Cardiac muscle cell (in vitro differentiated cells and primary cell): ENCODE measurements around the gene PPIP5K1. TPM values are rescaled to one million over a fixed set of nuclear protein-coding genes. Genes with fewer than 3 reads are reported as not detected.
A peak's percentile ranks its signal among the peaks of the same experiment; 100 is the strongest.

Experiments used
- DNase-seq, 2 donors: peaks; one replicate each; pipeline versions ENCODE4 v3.0.0 to v3.0.0-alpha.2; 2010 to 2017; ENCODE audit warnings: low read depth in 1 of 2, low spot score in 1 of 2
- H3K27ac ChIP-seq: fragments of 200-600 bp; sonication (generic); 2 replicates; pipeline ENCODE4 v1.5.1; 2016
- H3K27me3 ChIP-seq: fragments of 200-600 bp; sonication (generic); 2 replicates; pipeline ENCODE4 v1.6.0; 2016; ENCODE audit warnings: control low read depth
- H3K36me3 ChIP-seq: fragments of 200-600 bp; sonication (generic); 2 replicates; pipeline ENCODE4 v1.5.1; 2016; ENCODE audit warnings: control low read depth
- H3K4me1 ChIP-seq: fragments of 200-600 bp; sonication (generic); 2 replicates; pipeline ENCODE4 v1.8.1; 2017; ENCODE audit warnings: low read depth, mild to moderate bottlenecking, mixed run types
- H3K4me3 ChIP-seq: fragments of 200-600 bp; sonication (generic); 2 replicates; pipeline ENCODE4 v1.5.1; 2016; ENCODE audit warnings: mild to moderate bottlenecking
- H3K9me3 ChIP-seq: fragments of 200-600 bp; sonication (generic); 2 replicates; pipeline ENCODE4 v1.5.1; 2017; ENCODE audit warnings: low read depth, mild to moderate bottlenecking, control low read depth
- polyA plus RNA-seq: library from polyadenylated mRNA; unstranded; fragments of >200 nt; fragmentation: Nextera tagmentation; extraction: Ambion mirVana; gene quantifications from 2 replicates; pipeline ENCODE4 v1.2.1, GENCODE V29; 2016
- total RNA-seq: library from RNA; depleted of rRNA; stranded (reverse); fragments of >200 nt; gene quantifications from 2 replicates; pipeline ENCODE4 v1.2.3, GENCODE V29; 2016
- TF ChIP-seq, protein P1 (sequence below): IDR thresholded peaks from 2 replicates; pipeline ENCODE4 v1.5.1; 2012; ENCODE audit warnings: low read depth, mild to moderate bottlenecking, low read length

Gene PPIP5K1
- total and polyA plus RNA-seq, 2 experiments from 2014 or later: 17.6 to 20.0 TPM

- peaks cover 7% of the 10 kb centered on the region for H3K4me1 ChIP-seq
- peaks cover 18% of the 10 kb centered on the region for H3K36me3 ChIP-seq
- DNase-seq: no peak
- H3K9me3 ChIP-seq: no peaks in the 10 kb centered on the region
- TF ChIP-seq, protein P1, sequence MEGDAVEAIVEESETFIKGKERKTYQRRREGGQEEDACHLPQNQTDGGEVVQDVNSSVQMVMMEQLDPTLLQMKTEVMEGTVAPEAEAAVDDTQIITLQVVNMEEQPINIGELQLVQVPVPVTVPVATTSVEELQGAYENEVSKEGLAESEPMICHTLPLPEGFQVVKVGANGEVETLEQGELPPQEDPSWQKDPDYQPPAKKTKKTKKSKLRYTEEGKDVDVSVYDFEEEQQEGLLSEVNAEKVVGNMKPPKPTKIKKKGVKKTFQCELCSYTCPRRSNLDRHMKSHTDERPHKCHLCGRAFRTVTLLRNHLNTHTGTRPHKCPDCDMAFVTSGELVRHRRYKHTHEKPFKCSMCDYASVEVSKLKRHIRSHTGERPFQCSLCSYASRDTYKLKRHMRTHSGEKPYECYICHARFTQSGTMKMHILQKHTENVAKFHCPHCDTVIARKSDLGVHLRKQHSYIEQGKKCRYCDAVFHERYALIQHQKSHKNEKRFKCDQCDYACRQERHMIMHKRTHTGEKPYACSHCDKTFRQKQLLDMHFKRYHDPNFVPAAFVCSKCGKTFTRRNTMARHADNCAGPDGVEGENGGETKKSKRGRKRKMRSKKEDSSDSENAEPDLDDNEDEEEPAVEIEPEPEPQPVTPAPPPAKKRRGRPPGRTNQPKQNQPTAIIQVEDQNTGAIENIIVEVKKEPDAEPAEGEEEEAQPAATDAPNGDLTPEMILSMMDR: no peak
- H3K27me3 ChIP-seq: no peaks in the 10 kb centered on the region
- no peak overlapping the region for H3K4me3 ChIP-seq
- no peak overlapping the region for H3K27ac ChIP-seq
These were observed 67.8 kb downstream of the PPIP5K1 start for GRCh38 chr15:43522247-43522646.

DNA sequence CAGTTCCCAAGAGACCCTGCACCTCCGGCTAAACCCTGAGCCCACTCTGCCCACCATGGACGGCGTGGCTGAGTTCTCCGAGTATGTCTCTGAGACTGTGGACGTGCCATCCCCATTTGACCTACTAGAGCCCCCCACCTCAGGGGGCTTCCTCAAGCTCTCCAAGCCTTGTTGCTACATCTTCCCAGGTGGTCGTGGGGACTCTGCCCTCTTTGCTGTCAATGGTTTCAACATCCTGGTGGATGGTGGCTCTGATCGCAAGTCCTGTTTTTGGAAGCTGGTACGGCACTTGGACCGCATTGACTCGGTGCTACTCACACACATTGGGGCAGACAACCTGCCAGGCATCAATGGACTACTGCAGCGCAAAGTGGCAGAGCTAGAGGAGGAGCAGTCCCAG, 68.6 kb downstream of the PPIP5K1 start:
- DNase-seq: no peak
- H3K4me3 ChIP-seq: no peak overlapping the region
- H3K4me1 ChIP-seq: peaks cover 14% of the 10 kb centered on the region
- peaks cover 18% of the 10 kb centered on the region for H3K36me3 ChIP-seq
- no peaks in the 10 kb centered on the region for H3K27me3 ChIP-seq
- no peak overlapping the region for H3K27ac ChIP-seq
- TF ChIP-seq, protein P1: no peak
- H3K9me3 ChIP-seq: no peaks in the 10 kb centered on the region

DNA sequence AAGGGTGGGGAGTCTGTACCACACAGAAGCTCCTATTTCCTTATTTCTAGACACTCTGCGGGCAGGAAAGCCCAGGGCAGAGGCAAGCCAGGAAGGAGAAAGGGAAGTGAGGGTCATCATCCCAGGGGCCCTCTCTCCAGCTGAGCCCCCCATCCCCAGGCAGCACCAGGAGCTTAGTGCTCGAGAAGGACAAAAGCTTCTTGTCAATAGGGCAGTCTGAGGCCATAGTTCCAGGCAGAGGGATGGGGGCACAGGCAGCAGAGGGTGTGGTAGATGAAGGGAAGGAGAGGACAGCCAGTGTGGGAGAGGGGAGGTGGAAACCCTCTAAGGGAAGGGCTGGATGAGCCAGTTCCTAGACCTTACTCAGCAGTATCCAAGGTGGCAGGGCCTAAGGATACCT, 69.9 kb downstream of the PPIP5K1 start:
- TF ChIP-seq, protein P1: no peak
- Histone ChIP-seq H3K27ac (no peak overlapping the region), H3K27me3 (no peaks in the 10 kb centered on the region), H3K4me3 (no peak overlapping the region), H3K36me3 (peaks cover 18% of the 10 kb centered on the region), H3K4me1 (peaks cover 22% of the 10 kb centered on the region), H3K9me3 (no peaks in the 10 kb centered on the region)
- no peak for DNase-seq

DNA sequence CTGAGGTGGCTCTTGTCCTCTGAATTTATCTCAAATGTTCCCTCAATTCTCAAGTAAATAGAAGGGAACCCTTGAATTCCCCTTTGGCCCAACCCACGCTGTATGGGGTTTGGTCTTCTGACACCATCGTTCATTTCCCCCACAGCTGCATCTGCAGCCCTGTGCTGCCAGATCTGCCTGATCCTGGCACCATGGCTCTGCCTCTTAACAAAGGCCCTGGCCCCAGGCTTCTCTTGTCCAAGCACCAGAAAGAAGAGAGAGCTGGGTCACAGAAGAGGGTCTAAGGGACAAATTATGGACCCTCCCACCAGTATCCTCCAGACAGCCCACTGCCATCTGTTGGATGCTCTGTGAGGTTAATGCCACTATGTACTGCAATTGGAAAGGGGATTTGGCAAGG, 70.8 kb downstream of the PPIP5K1 start:
- Histone ChIP-seq H3K9me3 (no peaks in the 10 kb centered on the region), H3K4me1 (peaks cover 22% of the 10 kb centered on the region), H3K27ac (no peak overlapping the region), H3K27me3 (no peaks in the 10 kb centered on the region), H3K36me3 (peaks cover 18% of the 10 kb centered on the region), H3K4me3 (peak overlapping the region; percentile 50)
- DNase-seq: no peak
- TF ChIP-seq, protein P1: no peak

- peak overlapping the region; percentile 82 for H3K27ac ChIP-seq
- peak; percentile 41 to 55 for DNase-seq
- H3K4me1 ChIP-seq: peaks cover 22% of the 10 kb centered on the region
- H3K4me3 ChIP-seq: peak overlapping the region; percentile 50
- H3K36me3 ChIP-seq: peaks cover 18% of the 10 kb centered on the region
- TF ChIP-seq, protein P1: no peak
- no peaks in the 10 kb centered on the region for H3K27me3 ChIP-seq
- no peaks in the 10 kb centered on the region for H3K9me3 ChIP-seq
These were observed 71.7 kb downstream of the PPIP5K1 start for GRCh38 chr15:43518197-43518761.
